ENCODE results near the gene PFAS.

PFAS gene

DNA sequence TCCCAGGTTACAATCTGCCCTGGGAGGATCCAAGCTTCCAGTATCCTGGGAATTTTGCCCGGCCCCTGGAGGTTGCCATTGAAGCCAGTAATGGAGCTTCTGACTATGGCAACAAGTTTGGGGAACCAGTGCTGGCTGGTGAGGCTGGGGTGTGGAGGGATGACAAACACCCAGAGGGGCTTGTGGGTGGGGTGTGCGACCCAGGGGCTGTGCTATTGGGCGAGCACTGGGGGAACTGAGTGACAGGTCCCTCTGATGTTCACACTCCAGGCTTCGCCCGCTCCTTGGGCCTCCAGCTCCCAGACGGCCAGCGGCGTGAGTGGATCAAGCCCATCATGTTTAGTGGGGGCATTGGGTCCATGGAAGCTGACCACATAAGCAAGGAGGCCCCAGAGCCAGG is 8.7 kb downstream of the PFAS start:
- no peak overlapping the region for H3K4me3 ChIP-seq (ENCODE audit: low read depth, low read length)
- TF ChIP-seq, protein P1, sequence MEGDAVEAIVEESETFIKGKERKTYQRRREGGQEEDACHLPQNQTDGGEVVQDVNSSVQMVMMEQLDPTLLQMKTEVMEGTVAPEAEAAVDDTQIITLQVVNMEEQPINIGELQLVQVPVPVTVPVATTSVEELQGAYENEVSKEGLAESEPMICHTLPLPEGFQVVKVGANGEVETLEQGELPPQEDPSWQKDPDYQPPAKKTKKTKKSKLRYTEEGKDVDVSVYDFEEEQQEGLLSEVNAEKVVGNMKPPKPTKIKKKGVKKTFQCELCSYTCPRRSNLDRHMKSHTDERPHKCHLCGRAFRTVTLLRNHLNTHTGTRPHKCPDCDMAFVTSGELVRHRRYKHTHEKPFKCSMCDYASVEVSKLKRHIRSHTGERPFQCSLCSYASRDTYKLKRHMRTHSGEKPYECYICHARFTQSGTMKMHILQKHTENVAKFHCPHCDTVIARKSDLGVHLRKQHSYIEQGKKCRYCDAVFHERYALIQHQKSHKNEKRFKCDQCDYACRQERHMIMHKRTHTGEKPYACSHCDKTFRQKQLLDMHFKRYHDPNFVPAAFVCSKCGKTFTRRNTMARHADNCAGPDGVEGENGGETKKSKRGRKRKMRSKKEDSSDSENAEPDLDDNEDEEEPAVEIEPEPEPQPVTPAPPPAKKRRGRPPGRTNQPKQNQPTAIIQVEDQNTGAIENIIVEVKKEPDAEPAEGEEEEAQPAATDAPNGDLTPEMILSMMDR (IDR thresholded peaks at IDR 0.05; ENCODE audit: control insufficient read depth, extremely low read depth, insufficient read depth), result no peak
- DNase-seq (ENCODE audit: low read depth), result no peak

DNA sequence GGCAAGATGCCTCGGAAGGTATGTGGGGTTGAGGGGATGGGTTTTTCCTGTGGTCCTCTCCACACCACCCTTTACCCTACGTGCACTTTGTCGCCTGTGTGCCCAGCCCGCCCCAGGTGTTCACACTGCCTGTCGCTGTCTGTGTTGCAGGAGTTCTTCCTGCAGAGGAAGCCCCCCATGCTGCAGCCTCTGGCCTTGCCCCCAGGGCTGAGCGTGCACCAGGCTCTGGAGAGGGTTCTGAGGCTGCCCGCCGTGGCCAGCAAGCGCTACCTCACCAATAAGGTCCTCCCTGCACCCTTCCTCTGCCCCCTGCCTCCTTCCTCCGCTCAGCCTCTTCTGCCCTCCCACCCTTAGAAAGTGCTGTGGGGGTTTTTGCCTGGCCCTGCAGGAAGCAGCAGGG is 15.2 kb downstream of the PFAS start:
- H3K4me3 ChIP-seq (ENCODE audit: low read depth, low read length), result no peak overlapping the region
- TF ChIP-seq, protein P1 (IDR thresholded peaks at IDR 0.05; ENCODE audit: control insufficient read depth, extremely low read depth, insufficient read depth), result no peak
- no peak for DNase-seq (ENCODE audit: low read depth)

DNA sequence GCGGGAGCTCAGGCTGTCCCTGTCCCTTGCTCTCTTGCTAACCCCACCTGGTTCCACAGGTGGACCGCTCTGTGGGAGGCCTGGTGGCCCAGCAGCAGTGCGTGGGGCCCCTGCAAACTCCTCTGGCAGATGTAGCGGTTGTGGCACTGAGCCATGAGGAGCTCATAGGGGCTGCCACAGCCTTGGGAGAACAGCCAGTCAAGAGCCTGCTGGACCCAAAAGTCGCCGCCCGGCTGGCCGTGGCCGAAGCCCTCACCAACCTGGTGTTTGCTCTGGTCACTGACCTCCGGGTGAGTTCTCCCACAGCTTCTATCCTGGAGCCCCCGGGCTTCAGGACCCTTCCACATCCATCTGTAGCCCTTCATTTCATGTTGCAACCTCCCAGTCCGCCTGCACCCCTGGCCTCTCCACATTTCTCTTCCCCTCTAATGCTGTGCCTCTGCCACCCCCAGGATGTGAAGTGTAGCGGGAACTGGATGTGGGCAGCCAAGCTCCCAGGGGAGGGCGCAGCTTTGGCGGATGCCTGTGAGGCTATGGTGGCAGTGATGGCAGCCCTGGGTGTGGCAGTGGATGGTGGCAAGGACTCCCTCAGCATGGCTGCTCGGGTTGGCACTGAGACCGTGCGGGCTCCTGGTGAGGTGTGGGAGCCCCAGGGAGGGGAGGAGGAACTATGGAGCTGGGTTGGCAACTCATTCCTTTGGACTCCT is 15.9 kb downstream of the PFAS start:
- no peak overlapping the region for H3K4me3 ChIP-seq (ENCODE audit: low read depth, low read length)
- DNase-seq (ENCODE audit: low read depth), result no peak
- TF ChIP-seq, protein P1 (IDR thresholded peaks at IDR 0.05; ENCODE audit: control insufficient read depth, extremely low read depth, insufficient read depth), result no peak

DNA sequence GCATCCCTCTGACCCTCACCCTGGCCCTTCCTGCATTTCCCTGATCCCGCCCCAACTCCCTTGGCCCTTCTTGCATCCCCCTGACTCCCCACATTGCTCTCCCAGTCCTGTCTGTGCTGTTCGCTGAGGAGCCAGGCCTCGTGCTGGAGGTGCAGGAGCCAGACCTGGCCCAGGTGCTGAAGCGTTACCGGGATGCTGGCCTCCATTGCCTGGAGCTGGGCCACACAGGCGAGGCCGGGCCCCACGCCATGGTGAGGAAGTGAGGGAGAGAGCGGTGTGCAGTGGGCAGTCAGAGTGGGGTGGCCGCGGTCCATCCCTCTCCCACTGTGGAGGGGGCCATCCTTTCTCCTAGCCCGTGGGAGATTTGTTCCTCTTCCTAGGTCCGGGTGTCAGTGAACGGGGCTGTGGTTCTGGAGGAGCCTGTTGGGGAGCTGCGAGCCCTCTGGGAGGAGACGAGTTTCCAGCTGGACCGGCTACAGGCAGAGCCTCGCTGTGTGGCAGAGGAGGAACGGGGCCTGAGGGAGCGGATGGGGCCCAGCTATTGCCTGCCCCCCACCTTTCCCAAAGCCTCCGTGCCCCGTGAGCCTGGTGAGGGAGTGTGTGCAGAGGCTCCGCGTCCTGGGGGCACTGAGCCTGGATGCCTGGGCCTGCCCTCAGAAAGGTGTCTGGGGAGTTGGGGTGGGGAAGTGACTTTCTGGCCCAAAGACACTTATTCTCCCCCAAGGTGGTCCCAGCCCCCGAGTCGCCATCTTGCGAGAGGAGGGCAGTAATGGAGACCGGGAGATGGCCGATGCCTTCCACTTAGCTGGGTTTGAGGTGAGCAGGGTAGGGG is 17.8 kb downstream of the PFAS start:
- TF ChIP-seq, protein P1 (IDR thresholded peaks at IDR 0.05; ENCODE audit: control insufficient read depth, extremely low read depth, insufficient read depth), result no peak
- DNase-seq (ENCODE audit: low read depth), result no peak
- no peak overlapping the region for H3K4me3 ChIP-seq (ENCODE audit: low read depth, low read length)

DNA sequence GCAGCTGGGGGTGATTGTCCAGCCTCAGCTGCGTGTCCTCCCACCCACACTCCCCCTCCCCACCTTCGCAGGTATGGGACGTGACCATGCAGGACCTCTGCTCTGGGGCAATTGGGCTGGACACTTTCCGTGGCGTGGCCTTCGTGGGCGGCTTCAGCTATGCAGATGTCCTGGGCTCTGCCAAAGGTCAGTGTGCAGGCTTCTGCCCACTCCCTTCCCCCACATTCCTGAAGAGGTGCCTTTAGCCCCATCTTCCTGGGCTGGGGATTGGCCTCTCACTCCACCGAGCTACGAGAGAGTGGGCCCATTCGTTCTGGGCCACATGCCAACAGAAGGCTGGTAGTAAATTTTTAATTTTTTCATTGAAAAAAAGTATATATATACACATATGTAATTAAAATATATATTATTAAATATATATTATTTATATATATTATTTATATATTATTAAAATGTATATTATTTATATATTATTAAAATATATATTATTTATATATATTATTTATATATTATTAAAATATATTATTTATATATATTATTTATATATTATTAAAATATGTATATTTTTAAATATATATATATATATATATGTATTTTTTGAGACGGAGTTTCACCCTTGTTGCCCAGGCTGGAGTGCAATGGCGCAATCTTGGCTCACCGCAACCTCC is 18.5 kb downstream of the PFAS start:
- no peak for DNase-seq (ENCODE audit: low read depth)
- TF ChIP-seq, protein P1 (IDR thresholded peaks at IDR 0.05; ENCODE audit: control insufficient read depth, extremely low read depth, insufficient read depth), result no peak

DNA sequence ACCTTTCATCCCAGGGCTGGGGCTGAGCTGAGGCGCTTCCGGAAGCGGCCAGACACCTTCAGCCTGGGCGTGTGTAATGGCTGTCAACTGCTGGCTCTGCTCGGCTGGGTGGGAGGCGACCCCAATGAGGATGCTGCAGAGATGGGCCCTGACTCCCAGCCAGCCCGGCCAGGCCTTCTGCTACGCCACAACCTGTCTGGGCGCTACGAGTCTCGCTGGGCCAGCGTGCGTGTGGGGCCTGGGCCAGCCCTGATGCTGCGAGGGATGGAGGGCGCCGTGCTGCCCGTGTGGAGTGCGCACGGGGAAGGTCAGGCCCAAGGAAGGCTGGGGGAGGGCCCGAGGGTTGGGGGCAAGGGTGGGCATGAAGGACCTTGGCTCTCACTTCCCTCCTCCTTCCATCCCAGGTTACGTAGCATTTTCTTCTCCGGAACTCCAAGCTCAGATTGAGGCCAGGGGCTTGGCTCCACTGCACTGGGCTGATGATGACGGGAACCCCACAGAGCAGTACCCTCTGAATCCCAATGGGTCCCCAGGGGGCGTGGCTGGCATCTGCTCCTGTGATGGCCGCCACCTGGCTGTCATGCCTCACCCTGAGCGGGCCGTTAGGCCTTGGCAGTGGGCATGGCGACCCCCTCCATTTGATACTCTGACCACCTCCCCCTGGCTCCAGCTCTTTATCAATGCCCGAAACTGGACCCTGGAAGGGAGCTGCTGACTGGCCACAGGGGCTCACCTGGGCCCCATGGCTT is 19.6 kb downstream of the PFAS start:
- no peak for DNase-seq (ENCODE audit: low read depth)
- H3K4me3 ChIP-seq (ENCODE audit: low read depth, low read length), result no peak overlapping the region
- TF ChIP-seq, protein P1 (IDR thresholded peaks at IDR 0.05; ENCODE audit: control insufficient read depth, extremely low read depth, insufficient read depth), result no peak

More for the DNA sequence above, 18.5 kb downstream of the PFAS start:
- H3K4me3 ChIP-seq (ENCODE audit: low read depth, low read length), result no peak overlapping the region

Measured in LNCaP clone FGC (cell line).